ENCODE results near the gene CAMTA1. TPM values are rescaled to one million over a fixed set of nuclear protein-coding genes. Genes with fewer than 3 reads are reported as not detected.

CAMTA1 gene
- total RNA-seq, 1 experiment from 2014 or later, result 102 TPM

- in situ Hi-C loops (cut with HindIII; ENCODE audit: low pct_unique_long_range_greater_than_20kb, low sequenced_read_pairs), result no loop called here
- DNase-seq (ENCODE audit: low read depth), result no peak
Measured at GRCh38 chr1:6970221-6970620, 185.0 kb downstream of the CAMTA1 start.

DNA sequence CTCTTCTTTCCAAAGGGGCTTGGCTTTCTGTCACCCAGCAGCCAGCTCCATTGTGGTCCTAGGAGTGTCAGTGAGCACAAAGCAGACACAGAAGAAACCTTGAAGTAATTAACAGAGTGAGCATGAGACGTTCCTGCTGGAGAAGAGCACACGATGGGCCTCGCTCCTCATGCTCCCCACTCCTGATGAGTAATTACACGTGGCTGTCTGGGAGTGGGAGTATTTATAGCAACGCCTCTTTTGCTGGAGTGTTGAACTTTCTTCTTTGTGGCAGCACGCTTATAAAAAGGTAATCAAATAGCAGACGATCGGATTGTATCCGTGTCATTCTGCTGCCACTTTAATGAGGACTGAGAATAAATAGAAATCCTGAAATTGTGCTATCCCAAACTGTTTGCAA lies 185.8 kb downstream of the CAMTA1 start:
- no peak for DNase-seq (ENCODE audit: low read depth)
- in situ Hi-C loops (cut with HindIII; ENCODE audit: low pct_unique_long_range_greater_than_20kb, low sequenced_read_pairs), result no loop called here

DNA sequence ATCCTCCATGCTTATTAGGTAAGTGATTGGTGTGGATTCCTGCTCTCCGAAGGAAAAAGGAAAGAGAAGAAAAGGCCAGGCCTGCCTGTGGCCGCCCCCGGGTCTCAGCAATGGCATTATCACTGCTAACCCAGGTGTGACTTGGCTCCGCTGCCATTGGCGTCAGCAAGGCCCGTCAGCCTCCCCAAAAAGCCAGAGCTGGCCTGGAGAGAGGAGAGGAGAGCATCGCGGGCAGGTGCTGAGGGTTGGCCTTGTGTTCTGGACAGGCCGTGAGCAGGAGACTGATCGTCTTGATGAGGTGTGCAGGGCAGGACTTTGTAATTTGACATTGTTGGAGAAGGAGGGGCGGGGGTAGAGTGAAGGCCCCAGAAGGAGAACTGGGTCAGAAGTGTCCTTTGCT lies 186.4 kb downstream of the CAMTA1 start:
- in situ Hi-C loops (cut with HindIII; ENCODE audit: low pct_unique_long_range_greater_than_20kb, low sequenced_read_pairs), result no loop called here
- DNase-seq (ENCODE audit: low read depth), result no peak

- DNase-seq (ENCODE audit: low read depth), result no peak
- in situ Hi-C loops (cut with HindIII; ENCODE audit: low pct_unique_long_range_greater_than_20kb, low sequenced_read_pairs), result no loop called here
Measured at GRCh38 chr1:6972399-6972798, 187.1 kb downstream of the CAMTA1 start.

- in situ Hi-C loops (cut with HindIII; ENCODE audit: low pct_unique_long_range_greater_than_20kb, low sequenced_read_pairs), result no loop called here
- no peak for DNase-seq (ENCODE audit: low read depth)
Measured at GRCh38 chr1:6975331-6976043, 190.2 kb downstream of the CAMTA1 start.

DNA sequence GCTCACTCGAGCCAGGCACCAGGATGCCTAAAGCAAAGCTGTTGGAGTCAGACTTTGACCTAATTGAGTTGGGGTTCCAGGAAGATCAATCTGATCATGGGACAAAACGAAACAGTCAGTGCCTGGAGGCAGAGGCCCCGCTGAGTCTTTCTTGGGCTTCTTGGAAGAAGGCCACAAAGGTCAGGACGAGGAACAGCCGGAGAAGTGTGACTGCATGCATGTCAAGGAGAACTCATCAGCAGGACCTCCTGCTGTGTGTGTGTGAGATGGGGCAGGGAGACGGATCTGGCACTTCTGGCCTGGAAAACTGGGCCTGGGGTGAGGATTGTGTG lies 190.8 kb downstream of the CAMTA1 start:
- in situ Hi-C loops (cut with HindIII; ENCODE audit: low pct_unique_long_range_greater_than_20kb, low sequenced_read_pairs), result no loop called here
- DNase-seq (ENCODE audit: low read depth), result no peak

DNA sequence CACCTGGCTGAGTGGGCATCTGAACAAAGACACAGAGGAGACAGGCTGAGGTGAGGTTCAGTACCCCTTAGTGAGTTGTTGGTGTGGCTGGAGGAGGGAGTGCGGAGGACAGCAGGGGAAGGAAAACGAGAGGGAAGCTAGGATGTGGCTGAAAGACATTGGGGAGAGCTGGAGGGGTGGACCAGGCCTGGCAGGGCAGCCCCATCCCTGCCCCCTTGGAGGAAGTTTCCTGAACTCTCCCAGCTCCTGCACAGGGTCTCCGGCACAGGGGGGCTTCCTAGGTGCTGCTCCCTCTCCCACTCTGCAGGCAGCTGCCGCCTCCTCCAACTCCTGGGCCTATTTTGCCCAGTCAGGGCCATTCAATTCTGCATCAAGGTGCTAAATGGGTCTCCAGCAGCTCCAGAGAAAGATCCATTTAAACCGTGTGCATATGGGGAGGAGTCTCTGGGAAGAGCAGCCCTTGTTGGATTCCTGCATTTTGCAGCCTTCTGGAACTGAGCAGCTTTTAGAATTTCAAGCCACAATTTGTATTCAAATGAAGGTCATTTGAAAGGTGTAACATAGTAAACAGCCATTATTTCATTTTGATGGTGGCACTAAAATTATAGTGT lies 193.9 kb downstream of the CAMTA1 start:
- in situ Hi-C loops (cut with HindIII; ENCODE audit: low pct_unique_long_range_greater_than_20kb, low sequenced_read_pairs), result no loop called here
- no peak for DNase-seq (ENCODE audit: low read depth)

DNA sequence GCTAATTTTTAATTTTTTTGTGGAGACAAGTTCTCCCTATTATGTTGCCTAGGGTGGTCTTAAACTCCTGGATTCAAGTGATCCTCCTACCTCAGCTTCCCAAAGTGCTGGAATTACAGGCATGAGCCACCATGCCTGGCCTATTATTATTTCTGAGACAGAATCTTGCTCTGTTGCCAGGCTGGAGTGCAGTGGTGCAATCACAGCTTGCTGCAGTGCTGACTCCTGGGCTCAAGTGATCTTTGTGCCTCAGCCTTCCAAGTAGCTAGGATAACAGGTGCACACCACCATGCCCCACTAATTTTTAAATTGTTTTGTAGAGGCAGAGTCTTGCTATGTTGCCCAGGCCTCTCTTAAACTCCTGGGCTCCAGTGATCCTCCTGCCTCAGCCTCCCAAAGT lies 196.3 kb downstream of the CAMTA1 start:
- DNase-seq (ENCODE audit: low read depth), result no peak
- in situ Hi-C loops (cut with HindIII; ENCODE audit: low pct_unique_long_range_greater_than_20kb, low sequenced_read_pairs), result no loop called here

GRCh38 chr1:6982443-6982842 lies 197.2 kb downstream of the CAMTA1 start:
- in situ Hi-C loops (cut with HindIII; ENCODE audit: low pct_unique_long_range_greater_than_20kb, low sequenced_read_pairs), result no loop called here
- no peak for DNase-seq (ENCODE audit: low read depth)

DNA sequence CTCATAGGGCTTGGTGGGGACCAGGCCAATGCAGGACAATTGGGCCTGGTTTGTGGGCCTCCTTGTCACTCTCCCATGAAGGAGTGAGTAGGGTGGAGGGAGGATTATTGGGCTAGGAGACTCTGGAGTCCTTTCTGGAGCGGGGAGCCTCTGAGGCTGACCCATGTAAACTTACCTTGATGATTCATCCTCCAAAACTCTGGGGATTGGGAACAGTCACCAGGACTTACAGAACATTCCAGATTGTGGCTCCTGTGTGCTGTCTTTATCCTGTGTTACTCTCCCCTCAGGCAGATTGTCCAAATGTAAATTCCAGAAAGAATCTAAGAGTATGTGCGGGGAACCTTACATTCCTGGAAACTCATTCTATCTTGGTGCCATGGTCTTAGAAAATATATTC lies 197.6 kb downstream of the CAMTA1 start:
- DNase-seq (ENCODE audit: low read depth), result no peak
- in situ Hi-C loops (cut with HindIII; ENCODE audit: low pct_unique_long_range_greater_than_20kb, low sequenced_read_pairs), result no loop called here

GRCh38 chr1:6984536-6984935 lies 199.3 kb downstream of the CAMTA1 start:
- no peak for DNase-seq (ENCODE audit: low read depth)
- in situ Hi-C loops (cut with HindIII; ENCODE audit: low pct_unique_long_range_greater_than_20kb, low sequenced_read_pairs), result no loop called here

GRCh38 chr1:6984986-6985385 lies 199.7 kb downstream of the CAMTA1 start:
- in situ Hi-C loops (cut with HindIII; ENCODE audit: low pct_unique_long_range_greater_than_20kb, low sequenced_read_pairs), result no loop called here
- no peak for DNase-seq (ENCODE audit: low read depth)

- no peak for DNase-seq (ENCODE audit: low read depth)
- in situ Hi-C loops (cut with HindIII; ENCODE audit: low pct_unique_long_range_greater_than_20kb, low sequenced_read_pairs), result no loop called here
Measured at GRCh38 chr1:6985549-6986276, 200.5 kb downstream of the CAMTA1 start.

GRCh38 chr1:6986281-6986680 lies 201.0 kb downstream of the CAMTA1 start:
- in situ Hi-C loops (cut with HindIII; ENCODE audit: low pct_unique_long_range_greater_than_20kb, low sequenced_read_pairs), result no loop called here
- no peak for DNase-seq (ENCODE audit: low read depth)

DNA sequence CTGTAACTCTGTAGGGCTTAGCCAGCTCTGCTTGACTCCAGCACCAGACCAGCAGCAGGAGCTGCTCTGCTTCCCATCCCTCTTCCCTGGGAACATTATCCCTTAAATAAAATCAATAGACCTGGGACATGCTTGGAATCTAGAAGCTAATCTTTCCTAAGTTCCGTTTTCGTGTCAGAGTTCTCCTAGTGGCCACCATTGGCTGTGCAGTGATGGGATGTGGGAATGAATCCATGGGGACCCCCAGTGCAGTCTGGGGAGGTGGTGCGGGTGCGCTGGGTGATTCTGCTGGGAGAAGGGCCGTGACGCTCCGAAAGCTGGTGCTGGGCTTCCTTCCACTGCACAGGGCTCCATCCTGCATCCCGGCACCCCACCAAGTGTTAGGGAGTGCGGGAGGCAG lies 202.7 kb downstream of the CAMTA1 start:
- in situ Hi-C loops (cut with HindIII; ENCODE audit: low pct_unique_long_range_greater_than_20kb, low sequenced_read_pairs), result no loop called here
- DNase-seq (ENCODE audit: low read depth), result no peak

DNA sequence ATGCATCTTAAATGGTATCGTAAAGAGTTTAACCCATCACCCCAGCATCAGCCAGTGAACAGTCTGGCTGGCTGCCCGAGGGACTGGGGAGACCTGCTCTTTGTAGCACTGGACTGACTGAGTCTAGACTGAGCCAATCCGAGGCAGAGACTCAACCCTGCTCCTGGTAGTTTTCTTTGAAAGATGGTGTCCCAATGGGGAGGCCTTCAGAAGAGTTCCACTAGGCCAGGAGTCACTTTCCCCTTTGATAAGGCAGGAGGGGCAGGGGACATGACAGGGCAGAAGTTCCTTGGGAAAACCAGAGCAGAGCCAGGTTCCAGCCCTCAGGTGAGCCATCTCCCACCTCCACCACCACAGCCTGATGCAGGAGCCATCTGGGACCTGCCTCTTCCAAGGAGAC lies 203.5 kb downstream of the CAMTA1 start:
- DNase-seq (ENCODE audit: low read depth), result no peak
- in situ Hi-C loops (cut with HindIII; ENCODE audit: low pct_unique_long_range_greater_than_20kb, low sequenced_read_pairs), result no loop called here

DNA sequence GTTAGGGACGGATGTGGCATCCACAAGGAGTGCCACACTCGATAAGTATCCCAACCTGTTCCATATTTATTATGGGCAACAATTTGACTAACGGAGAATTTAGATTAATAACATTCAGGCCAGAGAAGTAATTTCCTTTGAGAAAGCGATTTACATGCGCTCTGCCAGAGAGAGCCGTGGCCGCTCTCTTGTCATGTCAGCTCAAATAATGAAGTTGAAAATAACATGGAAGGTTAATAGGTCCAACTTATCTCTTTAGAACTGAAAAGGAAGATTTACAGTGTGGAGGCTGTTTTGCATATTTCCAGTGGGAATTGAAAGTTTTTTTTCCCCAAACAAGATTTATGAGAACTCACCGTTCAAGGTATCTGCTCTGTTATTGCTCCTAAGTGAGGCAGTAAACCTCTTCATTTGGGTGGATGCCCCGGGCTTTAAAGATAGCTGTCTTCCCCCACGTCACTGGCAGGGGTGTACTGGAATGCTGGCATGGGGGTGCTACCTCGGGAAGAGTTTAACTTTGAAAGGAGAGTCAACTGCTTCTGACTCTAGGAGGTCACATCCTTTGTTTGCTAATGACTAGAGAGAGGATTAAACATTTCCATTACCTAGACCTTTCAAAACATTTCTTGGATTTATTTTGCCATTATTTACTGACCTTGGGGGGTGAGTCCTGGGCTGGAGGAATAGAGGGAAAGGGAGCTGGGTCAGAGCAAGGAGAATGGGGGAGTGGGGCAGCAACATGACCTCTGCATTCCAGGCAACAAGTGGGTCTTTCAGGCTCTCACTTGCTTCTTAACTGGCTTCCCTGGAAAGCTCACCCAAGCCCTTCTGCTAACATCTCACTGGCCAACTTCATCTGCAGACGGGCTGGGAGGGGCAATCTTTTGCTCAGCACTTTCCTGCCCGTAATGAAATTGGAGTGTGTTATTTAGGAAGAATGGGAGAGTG lies 204.2 kb downstream of the CAMTA1 start:
- DNase-seq (ENCODE audit: low read depth), result no peak
- in situ Hi-C loops (cut with HindIII; ENCODE audit: low pct_unique_long_range_greater_than_20kb, low sequenced_read_pairs), result no loop called here

DNA sequence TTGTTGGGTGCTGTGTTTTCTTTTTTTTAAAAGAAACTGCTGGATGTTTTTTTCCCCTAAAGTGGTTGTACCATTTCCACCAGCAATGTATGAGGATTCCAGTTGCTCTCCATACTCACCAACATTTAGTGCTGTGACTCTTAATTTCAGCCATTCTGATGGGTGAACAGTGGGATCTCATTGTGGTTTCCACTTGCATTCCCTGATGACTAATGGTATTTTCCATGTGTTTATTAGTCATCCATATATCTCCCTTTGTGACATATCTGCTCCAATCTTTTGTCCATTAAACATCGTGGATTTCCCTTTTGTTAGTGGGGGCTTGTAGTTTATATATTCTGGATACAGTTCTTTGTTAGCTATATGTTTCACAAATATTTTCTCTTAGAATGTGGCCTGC lies 206.0 kb downstream of the CAMTA1 start:
- peak; percentile 56 for DNase-seq (ENCODE audit: low read depth)
- in situ Hi-C loops (cut with HindIII; ENCODE audit: low pct_unique_long_range_greater_than_20kb, low sequenced_read_pairs), result no loop called here

- in situ Hi-C loops (cut with HindIII; ENCODE audit: low pct_unique_long_range_greater_than_20kb, low sequenced_read_pairs), result no loop called here
- DNase-seq (ENCODE audit: low read depth), result no peak
Measured at GRCh38 chr1:6995789-6996188, 210.5 kb downstream of the CAMTA1 start.

All from Caki2 (cell line).